Measurements from ENCODE around the gene GPR31. TPM values are rescaled to one million over a fixed set of nuclear protein-coding genes. Genes with fewer than 3 reads are reported as not detected.

The GPR31 gene
- total and polyA plus RNA-seq, 2 donors from 2014 or later: 0.16 TPM; not detected in 1

DNA sequence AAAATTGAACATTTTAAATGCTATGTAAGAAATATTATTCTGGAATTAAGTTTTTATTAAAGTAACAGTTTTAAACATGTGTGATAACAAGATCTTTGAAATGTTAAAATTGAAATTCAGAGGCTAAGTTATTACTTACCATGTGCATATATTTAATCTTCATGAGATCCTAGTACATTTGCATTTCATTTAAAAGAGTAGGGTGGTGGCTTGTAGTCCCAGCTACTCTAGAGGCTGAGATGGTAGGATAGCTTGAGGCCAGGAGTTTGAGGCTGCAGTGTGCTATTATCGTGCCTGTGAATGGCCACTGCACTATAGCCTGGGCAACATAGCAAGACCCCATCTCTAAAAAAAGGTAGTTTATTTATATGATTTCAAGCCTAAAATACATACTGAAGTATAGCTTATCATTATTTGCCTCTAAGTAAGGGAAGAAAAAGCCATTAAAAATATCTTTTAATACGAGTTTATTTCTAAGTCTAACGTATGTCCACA is 31.9 kb downstream of the GPR31 start:
- H3K27me3 ChIP-seq (ENCODE audit: control insufficient read depth, insufficient read depth, low read length): no peaks in the 10 kb centered on the region
- no peak overlapping the region for H3K9ac ChIP-seq (ENCODE audit: low read length in 3 of 3)
- TF ChIP-seq, protein P1, sequence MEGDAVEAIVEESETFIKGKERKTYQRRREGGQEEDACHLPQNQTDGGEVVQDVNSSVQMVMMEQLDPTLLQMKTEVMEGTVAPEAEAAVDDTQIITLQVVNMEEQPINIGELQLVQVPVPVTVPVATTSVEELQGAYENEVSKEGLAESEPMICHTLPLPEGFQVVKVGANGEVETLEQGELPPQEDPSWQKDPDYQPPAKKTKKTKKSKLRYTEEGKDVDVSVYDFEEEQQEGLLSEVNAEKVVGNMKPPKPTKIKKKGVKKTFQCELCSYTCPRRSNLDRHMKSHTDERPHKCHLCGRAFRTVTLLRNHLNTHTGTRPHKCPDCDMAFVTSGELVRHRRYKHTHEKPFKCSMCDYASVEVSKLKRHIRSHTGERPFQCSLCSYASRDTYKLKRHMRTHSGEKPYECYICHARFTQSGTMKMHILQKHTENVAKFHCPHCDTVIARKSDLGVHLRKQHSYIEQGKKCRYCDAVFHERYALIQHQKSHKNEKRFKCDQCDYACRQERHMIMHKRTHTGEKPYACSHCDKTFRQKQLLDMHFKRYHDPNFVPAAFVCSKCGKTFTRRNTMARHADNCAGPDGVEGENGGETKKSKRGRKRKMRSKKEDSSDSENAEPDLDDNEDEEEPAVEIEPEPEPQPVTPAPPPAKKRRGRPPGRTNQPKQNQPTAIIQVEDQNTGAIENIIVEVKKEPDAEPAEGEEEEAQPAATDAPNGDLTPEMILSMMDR (IDR thresholded peaks at IDR 0.05; ENCODE audit: borderline replicate concordance, extremely low read depth, insufficient read depth): no peak
- no peak for DNase-seq
- no peak overlapping the region for H3K27ac ChIP-seq (ENCODE audit: low read depth in 2 of 2, low read length in 2 of 2)
- H3K36me3 ChIP-seq (ENCODE audit: control insufficient read depth in 2 of 3, insufficient read depth in 3 of 3, low read length in 3 of 3): no peaks in the 10 kb centered on the region
- intact Hi-C loops (cut with DNase I): no loop called here
- no peak overlapping the region for H3K4me3 ChIP-seq (ENCODE audit: low read length in 3 of 3)
- no peaks in the 10 kb centered on the region for H3K9me3 ChIP-seq (ENCODE audit: control insufficient read depth in 2 of 3, insufficient read depth in 1 of 3, low read length in 3 of 3)
- peaks cover 0 to 11% (median under 1%) of the 10 kb centered on the region in 3 donors for H3K4me1 ChIP-seq (ENCODE audit: control insufficient read depth in 2 of 3, insufficient read depth in 2 of 3, low read depth in 1 of 3, low read length in 3 of 3)
- FAIRE-seq: no peak

DNA sequence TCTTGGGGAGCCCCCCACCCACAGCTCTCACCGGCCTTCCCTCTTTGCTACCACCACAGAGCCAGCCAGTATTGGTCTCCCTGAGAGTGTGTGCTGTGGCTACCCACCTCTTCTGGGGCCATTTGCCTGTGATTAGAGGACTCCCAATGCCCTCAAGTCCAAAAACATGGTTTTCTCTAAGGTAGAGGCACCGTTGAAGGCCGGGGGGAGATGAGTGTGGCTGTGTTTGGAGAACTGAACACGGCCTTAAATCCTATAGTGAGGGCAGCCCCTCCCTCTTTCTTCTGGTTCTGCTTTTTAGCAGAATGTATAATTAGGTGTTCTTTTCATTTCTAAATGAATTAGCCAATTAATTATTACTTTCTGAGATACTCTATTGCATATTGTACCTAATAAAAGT is 32.4 kb downstream of the GPR31 start:
- Histone ChIP-seq H3K36me3 (ENCODE audit: control insufficient read depth in 2 of 3, insufficient read depth in 3 of 3, low read length in 3 of 3) (no peaks in the 10 kb centered on the region), H3K9ac (ENCODE audit: low read length in 3 of 3) (no peak overlapping the region), H3K27me3 (ENCODE audit: control insufficient read depth, insufficient read depth, low read length) (no peaks in the 10 kb centered on the region), H3K27ac (ENCODE audit: low read depth in 2 of 2, low read length in 2 of 2) (no peak overlapping the region), H3K4me1 (ENCODE audit: control insufficient read depth in 2 of 3, insufficient read depth in 2 of 3, low read depth in 1 of 3, low read length in 3 of 3) (peaks cover 0 to 11% (median 2%) of the 10 kb centered on the region in 3 donors), H3K9me3 (ENCODE audit: control insufficient read depth in 2 of 3, insufficient read depth in 1 of 3, low read length in 3 of 3) (no peaks in the 10 kb centered on the region), H3K4me3 (ENCODE audit: low read length in 3 of 3) (no peak overlapping the region)
- TF ChIP-seq, protein P1 (IDR thresholded peaks at IDR 0.05; ENCODE audit: borderline replicate concordance, extremely low read depth, insufficient read depth): no peak
- intact Hi-C loops (cut with DNase I): no loop called here
- DNase-seq (no peak), FAIRE-seq (no peak)

DNA sequence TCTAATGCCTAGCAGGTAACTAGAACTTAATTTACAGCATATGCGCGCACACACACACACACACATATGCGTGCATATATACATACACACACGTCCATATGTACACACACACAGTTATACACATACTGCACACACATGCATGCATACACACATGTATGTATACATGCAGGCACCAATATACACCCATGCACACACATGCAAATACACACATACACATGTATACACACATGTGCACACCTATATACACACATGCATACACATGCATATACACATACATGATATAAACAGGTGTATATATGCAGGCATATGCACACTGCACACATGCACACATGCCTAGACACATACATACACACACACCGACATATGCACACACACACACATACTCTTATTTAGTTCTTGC is 33.0 kb downstream of the GPR31 start:
- no peak for FAIRE-seq
- TF ChIP-seq, protein P1 (IDR thresholded peaks at IDR 0.05; ENCODE audit: borderline replicate concordance, extremely low read depth, insufficient read depth): no peak
- intact Hi-C loops (cut with DNase I): no loop called here

More for the DNA sequence above, 33.0 kb downstream of the GPR31 start:
- no peaks in the 10 kb centered on the region for H3K36me3 ChIP-seq (ENCODE audit: control insufficient read depth in 2 of 3, insufficient read depth in 3 of 3, low read length in 3 of 3)
- no peak overlapping the region for H3K27ac ChIP-seq (ENCODE audit: low read depth in 2 of 2, low read length in 2 of 2)
- no peaks in the 10 kb centered on the region for H3K27me3 ChIP-seq (ENCODE audit: control insufficient read depth, insufficient read depth, low read length)
- peaks cover 0 to 11% (median 2%) of the 10 kb centered on the region in 3 donors for H3K4me1 ChIP-seq (ENCODE audit: control insufficient read depth in 2 of 3, insufficient read depth in 2 of 3, low read depth in 1 of 3, low read length in 3 of 3)
- no peaks in the 10 kb centered on the region for H3K9me3 ChIP-seq (ENCODE audit: control insufficient read depth in 2 of 3, insufficient read depth in 1 of 3, low read length in 3 of 3)
- no peak for DNase-seq
- no peak overlapping the region for H3K9ac ChIP-seq (ENCODE audit: low read length in 3 of 3)
- H3K4me3 ChIP-seq (ENCODE audit: low read length in 3 of 3): no peak overlapping the region

All from kidney (tissue), 14 donors.